HCT116 (cell line): ENCODE measurements around the gene RARG. TPM values are rescaled to one million over a fixed set of nuclear protein-coding genes. Genes with fewer than 3 reads are reported as not detected.

Experiments
- ATAC-seq: fragments of 200-7000 bp; cut with Tn5 transposase; 2 replicates; pipeline ENCODE4 v1.9.1; 2020; ENCODE audit warnings: mild to moderate bottlenecking, moderate library complexity
- BruUV-seq: library from RNA; stranded (reverse); fragments of 400-500 nt; replicated peaks from 2 replicates; lab custom pipeline; 2021; lab: Mats Ljungman, UMichigan
- CTCF ChIA-PET: fragments of 300-600 bp; sonication (Branson Sonifier 250); formaldehyde crosslinking; loops from one replicate; lab custom pipeline; 2021; ENCODE audit warnings: antibody characterized with exemption; lab: Charles Lee
- POLR2A ChIA-PET: fragments of 300-600, 350-600 bp; sonication (Branson Sonifier 250); formaldehyde crosslinking; loops from one replicate; lab custom pipeline; 2021; ENCODE audit warnings: antibody characterized with exemption; lab: Charles Lee
- RAD21 ChIA-PET, 2 experiments: fragments of 300-600 bp; sonication (Branson Sonifier 250); formaldehyde crosslinking; loops; one replicate each; lab custom pipeline; 2023; ENCODE audit warnings: low total read pairs in 2 of 2; ENCODE audit not compliant: uncharacterized antibody in 2 of 2, unreplicated experiment in 2 of 2, low non-redundant PET in 1 of 2; lab: Charles Lee
- DNase-seq: peaks from one replicate; pipeline ENCODE4 v3.0.0-alpha.2; 2010; ENCODE audit warnings: low read depth, low spot score
- H2AFZ ChIP-seq: fragments of 200-600 bp; shearing (Covaris generic), sonication (generic); 2 replicates; pipeline ENCODE4 v1.6.1; 2017; ENCODE audit warnings: low read depth, mixed run types, mixed read lengths, antibody characterized with exemption, low read length; ENCODE audit not compliant: poor library complexity, severe bottlenecking
- H3K27ac ChIP-seq: 2 replicates; pipeline ENCODE4 v1.5.1; 2012; ENCODE audit warnings: low read depth, low read length
- H3K27me3 ChIP-seq: fragments of 200-600 bp; sonication (generic); 2 replicates; pipeline ENCODE4 v1.6.1; 2016; ENCODE audit warnings: mixed run types, low read length, mixed read lengths; ENCODE audit not compliant: insufficient read depth
- H3K36me3 ChIP-seq, 2 experiments: fragments of 200-500 bp in 1 of 2; fragments of 200-600 bp in 1 of 2; sonication (Bioruptor generic) in 1 of 2; sonication (generic) in 1 of 2; 2 replicates each; pipeline versions ENCODE4 v1.5.1 to v1.6.1; 2014 to 2016; ENCODE audit warnings: low read length in 2 of 2, inconsistent platforms in 1 of 2, mixed read lengths in 1 of 2, mixed run types in 1 of 2; ENCODE audit not compliant: insufficient read depth in 2 of 2, control insufficient read depth in 1 of 2
- H3K4me1 ChIP-seq, 2 experiments: fragments of 200-600 bp in 1 of 2; sonication (generic) in 1 of 2; 2 replicates each; pipeline versions ENCODE4 v1.5.1 to v1.6.1; 2012 to 2017; ENCODE audit warnings: low read length in 2 of 2, inconsistent platforms in 1 of 2, mild to moderate bottlenecking in 1 of 2, mixed read lengths in 1 of 2, mixed run types in 1 of 2, moderate library complexity in 1 of 2; ENCODE audit not compliant: insufficient read depth in 2 of 2, control insufficient read depth in 1 of 2
- H3K4me2 ChIP-seq: fragments of 200-600 bp; sonication (generic); 2 replicates; pipeline ENCODE4 v1.6.1; 2017; ENCODE audit warnings: mixed run types, low read length, mixed read lengths
- H3K4me3 ChIP-seq, 2 experiments: fragments of 200-600 bp in 1 of 2; sonication (generic) in 1 of 2; replicated peaks in 1 of 2; 2 replicates each; pipeline ENCODE4 v1.5.1; 2011 to 2016; ENCODE audit warnings: low read length in 2 of 2, control low read depth in 1 of 2, low read depth in 1 of 2, mild to moderate bottlenecking in 1 of 2, mixed read lengths in 1 of 2, mixed run types in 1 of 2
- H3K79me2 ChIP-seq: fragments of 200-600 bp; sonication (generic); 2 replicates; pipeline ENCODE4 v1.6.1; 2017; ENCODE audit warnings: mild to moderate bottlenecking, mixed run types, low read length, moderate library complexity, mixed read lengths; ENCODE audit not compliant: insufficient read depth
- H3K9ac ChIP-seq: fragments of 200-600 bp; sonication (generic); 2 replicates; pipeline ENCODE4 v1.6.1; 2016; ENCODE audit warnings: low read length, mixed read lengths
- H3K9me2 ChIP-seq: fragments of 200-600 bp; sonication (generic), shearing (Covaris generic); 2 replicates; pipeline ENCODE4 v1.6.1; 2017; ENCODE audit warnings: mixed run types, mild to moderate bottlenecking, moderate library complexity; ENCODE audit not compliant: insufficient read depth
- H3K9me3 ChIP-seq, 2 experiments: fragments of 200-500 bp in 1 of 2; fragments of 200-600 bp in 1 of 2; sonication (Bioruptor generic) in 1 of 2; sonication (generic) in 1 of 2; 2 replicates each; pipeline ENCODE4 v1.6.1; 2014 to 2017; ENCODE audit warnings: low read length in 2 of 2, mixed read lengths in 2 of 2, inconsistent platforms in 1 of 2, low read depth in 1 of 2, mild to moderate bottlenecking in 1 of 2, mixed run types in 1 of 2, moderate library complexity in 1 of 2; ENCODE audit not compliant: control insufficient read depth in 1 of 2, insufficient read depth in 1 of 2
- H4K20me1 ChIP-seq: fragments of 200-600 bp; sonication (generic), shearing (Covaris generic); 2 replicates; pipeline ENCODE4 v1.6.1; 2017; ENCODE audit warnings: mixed run types, mild to moderate bottlenecking, moderate library complexity; ENCODE audit not compliant: insufficient read depth
- ATF3 ChIP-seq: IDR thresholded peaks from 2 replicates; pipeline ENCODE4 v1.6.1; 2012
- CEBPB ChIP-seq: IDR thresholded peaks from 2 replicates; pipeline ENCODE4 v1.6.1; 2012; ENCODE audit warnings: low read depth
- CTCF ChIP-seq, 3 experiments: fragments of 200-600 bp in 1 of 3; sonication (generic) in 1 of 3; IDR thresholded peaks in 2 of 3; conservative IDR thresholded peaks in 1 of 3; 2 replicates each; pipeline ENCODE4 v1.5.1; 2012 to 2017; ENCODE audit warnings: low read depth in 2 of 3, low read length in 2 of 3, antibody characterized with exemption in 1 of 3, borderline replicate concordance in 1 of 3, control low read depth in 1 of 3, mild to moderate bottlenecking in 1 of 3, mixed read lengths in 1 of 3, mixed run types in 1 of 3, moderate library complexity in 1 of 3; ENCODE audit not compliant: insufficient read depth in 1 of 3
- ELF1 ChIP-seq: IDR thresholded peaks from 2 replicates; pipeline ENCODE4 v1.6.1; 2012; ENCODE audit warnings: low read depth, borderline replicate concordance
- EZH2 ChIP-seq: fragments of 200-600 bp; sonication (generic); IDR thresholded peaks from 2 replicates; pipeline ENCODE4 v1.6.1; 2017; ENCODE audit warnings: antibody characterized with exemption, mixed run types
- FOSL1 ChIP-seq: IDR thresholded peaks from 2 replicates; pipeline ENCODE4 v1.6.1; 2012; ENCODE audit warnings: low read depth
- JUND ChIP-seq: IDR thresholded peaks from 2 replicates; pipeline ENCODE4 v1.6.1; 2012
- MAX ChIP-seq: IDR thresholded peaks from 2 replicates; pipeline ENCODE4 v1.6.1; 2012
- REST ChIP-seq: IDR thresholded peaks from 2 replicates; pipeline ENCODE4 v1.6.1; 2012; ENCODE audit warnings: low read depth
- SP1 ChIP-seq: IDR thresholded peaks from 2 replicates; pipeline ENCODE4 v1.6.1; 2012; ENCODE audit warnings: low read depth
- TCF7L2 ChIP-seq: IDR thresholded peaks from 2 replicates; pipeline ENCODE4 v1.7.0; 2011; ENCODE audit warnings: borderline replicate concordance, inconsistent platforms; ENCODE audit not compliant: insufficient read depth, insufficient read length; ENCODE audit errors: extremely low read depth
- YY1 ChIP-seq: IDR thresholded peaks from 2 replicates; pipeline ENCODE4 v1.6.1; 2011; ENCODE audit warnings: low read length, low read depth, moderate library complexity, mild to moderate bottlenecking; ENCODE audit not compliant: insufficient replicate concordance; ENCODE audit errors: extremely low read depth
- ZNF274 ChIP-seq: fragments of 200-500 bp; sonication (Bioruptor generic); IDR thresholded peaks from 2 replicates; pipeline ENCODE4 v1.6.1; 2014; ENCODE audit warnings: mild to moderate bottlenecking, low read depth, low read length, inconsistent platforms
- intact Hi-C: fragments of 100-400 bp; cut with micrococcal nuclease; formaldehyde crosslinking; loops from 2 replicates; pipeline ENCODE4 v1.10.0; 2022
- total RNA-seq: library from RNA; stranded (reverse); gene quantifications from one replicate; pipeline ENCODE4 v1.2.1, GENCODE V29; 2021; ENCODE audit not compliant: unreplicated experiment

Gene RARG
- total RNA-seq, 1 experiment from 2014 or later = 68.9 TPM

- H3K4me2 ChIP-seq = peak overlapping the region; percentile 22
- CTCF ChIA-PET = interaction anchor here (0.7 to 2.1 kb wide), 3 partner anchors 52 to 218 kb away, joined by 3 to 9 read pairs (median 4); partner anchors contain the start of gene AAAS
- RAD21 ChIA-PET = no interaction called here
- BruUV-seq = no TSS peak
- no peak for DNase-seq
- no peak overlapping the region for H3K4me3 ChIP-seq
- no peak overlapping the region for H3K9ac ChIP-seq
- intact Hi-C loops = no loop called here
- H3K4me1 ChIP-seq = peaks cover 11 to 28% of the 10 kb centered on the region in 2 experiments
- no peaks in the 10 kb centered on the region for H4K20me1 ChIP-seq
- no peak overlapping the region for H3K27ac ChIP-seq
- TF ChIP-seq TCF7L2 (no peak), JUND (peak; percentile 54; the same call in 1 of the 2 replicates), ELF1 (no peak), YY1 (no peak), SP1 (peak; percentile 38; the same call in 1 of the 2 replicates), FOSL1 (peak; percentile 78), EZH2 (no peak), CTCF (IDR thresholded peaks at IDR 0.05 in 2 of 3, conservative IDR thresholded peaks at IDR 0.05 in 1 of 3; ENCODE audit: borderline replicate concordance in 1 of 3, insufficient read depth in 1 of 3, low read depth in 2 of 3, low read length in 2 of 3) (no peak)
- ATAC-seq = no peak
- H3K9me2 ChIP-seq = no peaks in the 10 kb centered on the region
- H2AFZ ChIP-seq = peak overlapping the region; percentile 36
- no peaks in the 10 kb centered on the region for H3K27me3 ChIP-seq
- peaks cover 24% of the 10 kb centered on the region for H3K79me2 ChIP-seq
- POLR2A ChIA-PET = interaction anchor here (0.6 to 1.2 kb wide), 4 partner anchors 26 to 235 kb away, joined by 3 read pairs; partner anchors contain the start of gene TARBP2
- H3K36me3 ChIP-seq = peaks cover 3 to 13% of the 10 kb centered on the region in 2 experiments; a peak in 1 of 4 replicates
- no peaks in the 10 kb centered on the region for H3K9me3 ChIP-seq
Observed at GRCh38 chr12:53265783-53266182, 33.8 kb upstream of the RARG start.

- H3K79me2 ChIP-seq = no peaks in the 10 kb centered on the region
- no peak overlapping the region for H3K9ac ChIP-seq
- H3K36me3 ChIP-seq = no peaks in the 10 kb centered on the region
- H4K20me1 ChIP-seq = no peaks in the 10 kb centered on the region
- CTCF ChIA-PET = no interaction called here
- no peak overlapping the region for H2AFZ ChIP-seq
- intact Hi-C loops = no loop called here
- DNase-seq (no peak), ATAC-seq (no peak)
- no peaks in the 10 kb centered on the region for H3K9me3 ChIP-seq
- H3K27me3 ChIP-seq = no peaks in the 10 kb centered on the region
- BruUV-seq = no TSS peak
- RAD21 ChIA-PET = no interaction called here
- no peak overlapping the region for H3K4me3 ChIP-seq
- POLR2A ChIA-PET = no interaction called here
- no peaks in the 10 kb centered on the region for H3K9me2 ChIP-seq
- H3K27ac ChIP-seq = no peak overlapping the region
- H3K4me1 ChIP-seq = no peaks in the 10 kb centered on the region
- no peak overlapping the region for H3K4me2 ChIP-seq
- no peak for TF ChIP-seq CEBPB
- TF ChIP-seq JUND = no peak
- no peak for TF ChIP-seq REST
- TF ChIP-seq ATF3 = no peak
- TF ChIP-seq MAX = no peak
- no peak for TF ChIP-seq ZNF274
Observed at GRCh38 chr12:53259891-53260290, 27.9 kb upstream of the RARG start.
